ENCODE results near the gene GARNL3. TPM values are rescaled to one million over a fixed set of nuclear protein-coding genes. Genes with fewer than 3 reads are reported as not detected.

GARNL3 gene
- total RNA-seq, 8 experiments from 2014 or later, result 1.0 to 21.8 (median 15.9) TPM

GRCh38 chr9:127370147-127370579 lies 105.6 kb downstream of the GARNL3 start:
- H3K4me3 ChIP-seq, result no peak overlapping the region
- in situ Hi-C loops (cut with MboI; ENCODE audit: low pct_unique_long_range_greater_than_20kb in 2 of 9, low sequenced_read_pairs in 9 of 9, unreplicated experiment in 9 of 9), result loop anchor here in 1 of 9 experiments (25.0 kb wide), 1 partner anchor 433 kb away; no protein-coding TSS in a partner anchor
- no peak overlapping the region for H3K27ac ChIP-seq
- 61 to 91% (median 82%) methylated on average over 1 to 7 of the region's 7 CpGs; no CpG with 5 or more reads in 4 of the 10 experiments for WGBS, 10 experiments
- ATAC-seq (replicated peaks in 6 of 8), result no peak
- peaks cover 5 to 9% of the 10 kb centered on the region in 2 donors for H3K4me1 ChIP-seq (replicated peaks in 1 of 2)

GRCh38 chr9:127370672-127371648 lies 106.4 kb downstream of the GARNL3 start:
- no peak overlapping the region for H3K4me3 ChIP-seq
- WGBS, 10 experiments, result 60 to 100% (median 83%) methylated on average over 1 to 11 of the region's 13 CpGs; no CpG with 5 or more reads in 1 of the 10 experiments
- H3K27ac ChIP-seq, result no peak overlapping the region
- in situ Hi-C loops (cut with MboI; ENCODE audit: low pct_unique_long_range_greater_than_20kb in 2 of 9, low sequenced_read_pairs in 9 of 9, unreplicated experiment in 9 of 9), result loop anchor here in 1 of 9 experiments (25.0 kb wide), 1 partner anchor 434 kb away; no protein-coding TSS in a partner anchor
- ATAC-seq (replicated peaks in 6 of 8), result no peak
- peaks cover 5 to 9% of the 10 kb centered on the region in 2 donors for H3K4me1 ChIP-seq (replicated peaks in 1 of 2)

GRCh38 chr9:127380479-127380878 lies 115.9 kb downstream of the GARNL3 start:
- in situ Hi-C loops (cut with MboI; ENCODE audit: low pct_unique_long_range_greater_than_20kb in 2 of 9, low sequenced_read_pairs in 9 of 9, unreplicated experiment in 9 of 9), result loop anchor here in 2 of 9 experiments (25.0 kb wide), 2 partner anchors 143 to 168 kb away; no protein-coding TSS in a partner anchor
- WGBS, 10 experiments, result 45 to 100% (median 94%) methylated on average over 1 to 3 of the region's 3 CpGs; no CpG with 5 or more reads in 1 of the 10 experiments
- ATAC-seq (replicated peaks in 6 of 8), result no peak
- Histone ChIP-seq H3K4me1 (replicated peaks in 1 of 2) (peaks cover 0 to 6% of the 10 kb centered on the region in 2 donors), H3K27ac (no peak overlapping the region), H3K4me3 (no peak overlapping the region)

GRCh38 chr9:127382541-127382940 lies 118.0 kb downstream of the GARNL3 start:
- 42 to 100% (median 67%) methylated on average over 1 to 2 of the region's 2 CpGs; no CpG with 5 or more reads in 2 of the 10 experiments for WGBS, 10 experiments
- H3K4me3 ChIP-seq, result no peak overlapping the region
- no peak overlapping the region for H3K27ac ChIP-seq
- no peak for ATAC-seq (replicated peaks in 6 of 8)
- in situ Hi-C loops (cut with MboI; ENCODE audit: low pct_unique_long_range_greater_than_20kb in 2 of 9, low sequenced_read_pairs in 9 of 9, unreplicated experiment in 9 of 9), result loop anchor here in 2 of 9 experiments (25.0 kb wide), 2 partner anchors 145 to 170 kb away; no protein-coding TSS in a partner anchor
- peaks cover 0 to 11% of the 10 kb centered on the region in 2 donors for H3K4me1 ChIP-seq (replicated peaks in 1 of 2)

- in situ Hi-C loops (cut with MboI; ENCODE audit: low pct_unique_long_range_greater_than_20kb in 2 of 9, low sequenced_read_pairs in 9 of 9, unreplicated experiment in 9 of 9), result loop anchor here in 2 of 9 experiments (25.0 kb wide), 2 partner anchors 147 to 172 kb away; no protein-coding TSS in a partner anchor
- Histone ChIP-seq H3K27ac (no peak overlapping the region), H3K4me1 (replicated peaks in 1 of 2) (peaks cover 15 to 24% of the 10 kb centered on the region in 2 donors), H3K4me3 (no peak overlapping the region)
- ATAC-seq (replicated peaks in 6 of 8), result no peak
- 53 to 90% (median 80%) methylated on average over 1 to 3 of the region's 11 CpGs; no CpG with 5 or more reads in 2 of the 10 experiments for WGBS, 10 experiments
Measured at GRCh38 chr9:127384016-127384730, 119.6 kb downstream of the GARNL3 start.

GRCh38 chr9:127384901-127385300 lies 120.3 kb downstream of the GARNL3 start:
- H3K27ac ChIP-seq, result peak overlapping the region in 1 of 2 donors; percentile 17
- in situ Hi-C loops (cut with MboI; ENCODE audit: low pct_unique_long_range_greater_than_20kb in 2 of 9, low sequenced_read_pairs in 9 of 9, unreplicated experiment in 9 of 9), result loop anchor here in 2 of 9 experiments (25.0 kb wide), 2 partner anchors 148 to 173 kb away; no protein-coding TSS in a partner anchor
- WGBS, 10 experiments, result 87 to 100% (median 92%) methylated on average over 1 to 7 of the region's 13 CpGs; no CpG with 5 or more reads in 5 of the 10 experiments
- peaks cover 20 to 32% of the 10 kb centered on the region in 2 donors for H3K4me1 ChIP-seq (replicated peaks in 1 of 2)
- no peak overlapping the region for H3K4me3 ChIP-seq
- ATAC-seq (replicated peaks in 6 of 8), result no peak

- Histone ChIP-seq H3K4me3 (no peak overlapping the region), H3K4me1 (replicated peaks in 1 of 2) (peaks cover 31 to 42% of the 10 kb centered on the region in 2 donors), H3K27ac (no peak overlapping the region)
- in situ Hi-C loops (cut with MboI; ENCODE audit: low pct_unique_long_range_greater_than_20kb in 2 of 9, low sequenced_read_pairs in 9 of 9, unreplicated experiment in 9 of 9), result loop anchor here in 2 of 9 experiments (25.0 kb wide), 2 partner anchors 149 to 174 kb away; no protein-coding TSS in a partner anchor
- no peak for ATAC-seq (replicated peaks in 6 of 8)
- WGBS, 10 experiments, result 61 to 100% (median 92%) methylated on average over 1 to 4 of the region's 4 CpGs; no CpG with 5 or more reads in 2 of the 10 experiments
Measured at GRCh38 chr9:127386249-127386648, 121.7 kb downstream of the GARNL3 start.

- in situ Hi-C loops (cut with MboI; ENCODE audit: low pct_unique_long_range_greater_than_20kb in 2 of 9, low sequenced_read_pairs in 9 of 9, unreplicated experiment in 9 of 9), result loop anchor here in 2 of 9 experiments (25.0 kb wide), 2 partner anchors 150 to 175 kb away; no protein-coding TSS in a partner anchor
- Histone ChIP-seq H3K27ac (no peak overlapping the region), H3K4me3 (no peak overlapping the region), H3K4me1 (replicated peaks in 1 of 2) (peaks cover 31 to 42% of the 10 kb centered on the region in 2 donors)
- no peak for ATAC-seq (replicated peaks in 6 of 8)
- 65 to 100% (median 97%) methylated on average over 1 to 4 of the region's 10 CpGs; no CpG with 5 or more reads in 2 of the 10 experiments for WGBS, 10 experiments
Measured at GRCh38 chr9:127386981-127387380, 122.4 kb downstream of the GARNL3 start.

GRCh38 chr9:127388037-127388855 lies 123.7 kb downstream of the GARNL3 start:
- Histone ChIP-seq H3K4me1 (replicated peaks in 1 of 2) (peaks cover 31 to 42% of the 10 kb centered on the region in 2 donors), H3K27ac (peak overlapping the region; percentile 38 to 56), H3K4me3 (no peak overlapping the region)
- peak; percentile 76 to 98 (median 92) for ATAC-seq (replicated peaks in 6 of 8)
- 0 to 58% (median 18%) methylated on average over 1 to 9 of the region's 10 CpGs; no CpG with 5 or more reads in 1 of the 10 experiments for WGBS, 10 experiments
- in situ Hi-C loops (cut with MboI; ENCODE audit: low pct_unique_long_range_greater_than_20kb in 2 of 9, low sequenced_read_pairs in 9 of 9, unreplicated experiment in 9 of 9), result loop anchor here in 2 of 9 experiments (25.0 kb wide), 2 partner anchors 151 to 176 kb away; no protein-coding TSS in a partner anchor

GRCh38 chr9:127388856-127389238 lies 124.3 kb downstream of the GARNL3 start:
- H3K4me1 ChIP-seq (replicated peaks in 1 of 2), result peaks cover 31 to 42% of the 10 kb centered on the region in 2 donors
- in situ Hi-C loops (cut with MboI; ENCODE audit: low pct_unique_long_range_greater_than_20kb in 2 of 9, low sequenced_read_pairs in 9 of 9, unreplicated experiment in 9 of 9), result loop anchor here in 2 of 9 experiments (25.0 kb wide), 2 partner anchors 152 to 177 kb away; no protein-coding TSS in a partner anchor
- 0 to 100% (median 73%) methylated on average over 1 to 6 of the region's 6 CpGs; no CpG with 5 or more reads in 2 of the 10 experiments for WGBS, 10 experiments
- no peak overlapping the region for H3K4me3 ChIP-seq
- peak overlapping the region; percentile 38 to 56 for H3K27ac ChIP-seq
- ATAC-seq (replicated peaks in 6 of 8), result peak in 5 of 8 experiments; percentile 31 to 54 (median 47)
